ENCODE results near the gene ZRANB3.
A peak's percentile ranks its signal among the peaks of the same experiment; 100 is the strongest.
"Not testable (repeated sequence)": the region's sequence is repeated elsewhere in the genome, so short reads cannot be mapped to it uniquely, and the experiment has no call there.

The ZRANB3 gene

GRCh38 chr2:135530313-135531230, at the start of gene ZRANB3:
ZRANB3 (minus strand) TSS chr2:135531218.
- in situ Hi-C loops (cut with MboI; ENCODE audit: low pct_unique_long_range_greater_than_20kb, low sequenced_read_pairs): no loop called here

DNA sequence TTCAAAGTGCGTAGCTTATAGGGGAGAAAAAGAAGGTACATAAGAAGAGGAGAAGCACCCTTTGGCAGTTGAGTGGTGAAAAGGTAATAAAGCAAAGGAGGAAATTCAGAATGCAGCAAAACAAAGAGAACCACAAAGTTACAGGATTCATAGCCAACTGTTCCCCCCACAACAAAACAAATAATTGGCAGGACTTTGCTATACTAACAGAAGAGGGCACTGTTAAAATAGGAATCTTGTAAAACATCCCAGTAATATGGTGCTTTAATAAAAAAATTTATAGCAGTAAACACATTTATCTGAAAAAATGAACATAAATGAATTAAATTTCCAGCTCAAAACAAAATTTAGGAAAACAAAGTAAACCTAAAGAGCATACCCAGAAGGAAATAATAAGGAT, 42.6 kb upstream of the ZRANB3 start:
- in situ Hi-C loops (cut with MboI; ENCODE audit: low pct_unique_long_range_greater_than_20kb, low sequenced_read_pairs): no loop called here
- no peak for DNase-seq

More at GRCh38 chr2:135530313-135531230, at the start of gene ZRANB3:
- DNase-seq: peak; percentile 99

GRCh38 chr2:135570884-135571283, 39.9 kb upstream of the ZRANB3 start:
- DNase-seq: no peak

GRCh38 chr2:135563793-135564192, 32.8 kb upstream of the ZRANB3 start:
- in situ Hi-C loops (cut with MboI; ENCODE audit: low pct_unique_long_range_greater_than_20kb, low sequenced_read_pairs): no loop called here
- DNase-seq: no peak

More at GRCh38 chr2:135570884-135571283, 39.9 kb upstream of the ZRANB3 start:
- in situ Hi-C loops (cut with MboI; ENCODE audit: low pct_unique_long_range_greater_than_20kb, low sequenced_read_pairs): no loop called here

GRCh38 chr2:135561925-135562324, 30.9 kb upstream of the ZRANB3 start:
- DNase-seq: no peak
- in situ Hi-C loops (cut with MboI; ENCODE audit: low pct_unique_long_range_greater_than_20kb, low sequenced_read_pairs): no loop called here

DNA sequence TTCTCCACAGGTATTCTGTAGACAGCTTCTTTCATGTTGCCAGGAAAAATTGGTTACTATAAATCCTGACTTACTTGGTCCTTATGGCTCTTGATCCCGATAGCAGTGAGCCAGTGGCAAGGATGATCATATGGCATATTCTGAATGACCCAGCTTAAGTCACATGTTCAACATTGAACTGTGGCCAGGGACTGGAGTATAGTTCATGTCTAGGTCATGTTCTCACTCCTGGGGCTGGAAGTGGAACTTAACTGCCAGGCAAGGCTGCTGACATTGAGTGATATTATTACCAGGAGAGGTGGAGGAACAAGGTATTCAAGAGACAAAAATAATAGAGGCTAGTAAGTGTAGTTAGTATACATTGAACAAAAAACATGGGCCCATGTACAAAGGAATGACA, 26.5 kb upstream of the ZRANB3 start:
- in situ Hi-C loops (cut with MboI; ENCODE audit: low pct_unique_long_range_greater_than_20kb, low sequenced_read_pairs): no loop called here
- DNase-seq: no peak

GRCh38 chr2:135555311-135555710, 24.3 kb upstream of the ZRANB3 start:
- in situ Hi-C loops (cut with MboI; ENCODE audit: low pct_unique_long_range_greater_than_20kb, low sequenced_read_pairs): no loop called here

DNA sequence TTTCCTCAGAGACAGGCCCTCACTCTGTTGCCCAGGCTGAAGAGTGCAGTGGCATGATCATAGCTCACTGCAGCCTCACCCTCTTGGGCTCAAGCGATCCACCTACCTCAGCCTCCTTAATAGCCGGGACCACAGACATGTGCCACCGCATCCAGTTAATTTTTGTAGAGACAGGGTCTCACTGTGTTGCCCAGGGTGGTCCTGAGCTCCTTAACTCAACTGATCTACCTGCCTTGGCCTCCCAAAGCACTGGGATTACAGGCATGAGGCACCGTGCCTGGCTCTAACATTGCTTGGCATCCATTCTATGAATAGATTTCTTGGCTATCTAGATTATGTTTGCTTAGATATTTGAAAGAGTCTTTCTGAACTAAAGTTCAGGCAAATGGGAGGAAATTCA, 21.9 kb upstream of the ZRANB3 start:
- no peak for DNase-seq
- in situ Hi-C loops (cut with MboI; ENCODE audit: low pct_unique_long_range_greater_than_20kb, low sequenced_read_pairs): no loop called here

More at GRCh38 chr2:135555311-135555710, 24.3 kb upstream of the ZRANB3 start:
- DNase-seq: no peak

DNA sequence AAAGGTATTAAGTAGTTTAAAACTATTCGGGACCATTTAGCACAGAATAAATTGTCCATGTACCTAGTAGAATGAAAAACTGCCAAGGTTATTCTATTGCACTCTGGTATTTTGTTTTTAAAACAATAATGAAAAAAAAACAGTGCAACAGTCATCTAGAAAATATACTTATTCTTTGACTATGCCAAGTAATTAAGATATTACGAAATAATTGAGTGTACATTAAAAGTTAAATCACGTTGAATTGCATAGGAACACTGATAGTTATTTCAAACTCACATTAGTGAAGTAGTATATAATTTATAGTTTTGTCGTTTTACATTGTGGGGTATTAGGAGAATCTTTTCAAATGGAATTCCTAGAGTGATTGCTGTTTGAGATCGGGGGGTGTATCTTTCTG, 20.3 kb upstream of the ZRANB3 start:
- in situ Hi-C loops (cut with MboI; ENCODE audit: low pct_unique_long_range_greater_than_20kb, low sequenced_read_pairs): no loop called here
- DNase-seq: no peak

DNA sequence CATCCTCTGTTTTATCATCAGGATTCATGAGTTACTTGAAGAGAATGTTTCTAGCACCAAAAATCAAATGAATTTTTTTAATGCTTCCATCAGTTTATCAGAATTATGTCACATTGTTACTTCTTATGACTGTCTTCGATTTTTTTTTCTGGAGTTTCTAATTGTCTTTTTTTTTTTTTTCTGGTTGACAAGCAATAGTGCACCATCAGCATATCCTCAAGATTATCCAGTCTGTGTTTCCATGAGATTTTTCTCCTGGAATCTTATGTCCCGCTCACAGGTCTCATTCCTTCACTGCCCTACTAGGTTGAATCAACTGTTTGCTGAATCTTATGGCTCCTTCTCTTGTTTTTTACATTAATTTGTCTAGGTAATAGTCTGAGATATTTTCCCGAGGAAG, 16.3 kb upstream of the ZRANB3 start:
- DNase-seq: no peak
- in situ Hi-C loops (cut with MboI; ENCODE audit: low pct_unique_long_range_greater_than_20kb, low sequenced_read_pairs): no loop called here

- in situ Hi-C loops (cut with MboI; ENCODE audit: low pct_unique_long_range_greater_than_20kb, low sequenced_read_pairs): no loop called here
- DNase-seq: no peak
These were observed 15.4 kb upstream of the ZRANB3 start for GRCh38 chr2:135546436-135546835.

DNA sequence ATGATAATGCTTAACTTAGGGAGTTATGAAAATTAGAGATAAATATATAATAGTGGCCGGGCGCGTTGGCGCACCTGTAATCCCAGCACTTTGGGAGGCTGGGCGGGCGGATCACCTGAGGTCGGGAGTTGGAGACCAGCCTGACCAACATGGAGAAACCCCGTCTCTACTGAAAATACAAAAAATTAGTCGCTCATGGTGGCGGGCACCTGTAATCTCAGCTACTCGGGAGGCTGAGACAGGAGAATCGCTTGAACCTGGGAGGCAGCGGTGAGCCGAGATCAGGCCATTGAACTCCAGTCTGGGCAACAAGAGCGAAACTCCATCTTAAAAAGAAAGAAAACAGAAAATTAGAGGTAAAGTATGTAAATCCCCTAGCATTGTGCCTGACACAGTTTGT, 2.5 kb upstream of the ZRANB3 start:
- in situ Hi-C loops (cut with MboI; ENCODE audit: low pct_unique_long_range_greater_than_20kb, low sequenced_read_pairs); DNase-seq: not testable (repeated sequence)

DNA sequence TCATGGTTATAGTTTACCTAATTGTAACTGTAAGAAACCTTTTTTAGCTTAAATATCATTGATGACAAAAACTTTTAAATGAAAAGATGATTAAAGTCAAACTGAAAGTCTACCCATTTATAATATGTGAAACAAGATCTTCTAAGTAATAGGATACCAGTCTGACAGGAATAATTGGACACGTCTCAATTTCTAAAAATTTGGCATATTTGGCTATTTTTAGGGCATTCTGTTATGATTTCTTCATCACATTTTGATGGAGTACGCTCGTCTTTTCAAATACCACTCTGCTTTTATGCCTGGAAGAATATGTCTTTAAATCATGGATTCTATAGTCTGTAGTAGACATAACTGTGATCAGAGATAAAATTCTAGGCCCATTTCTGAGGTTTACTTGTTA, 1.6 kb upstream of the ZRANB3 start:
- DNase-seq: no peak
- in situ Hi-C loops (cut with MboI; ENCODE audit: low pct_unique_long_range_greater_than_20kb, low sequenced_read_pairs): no loop called here

DNA sequence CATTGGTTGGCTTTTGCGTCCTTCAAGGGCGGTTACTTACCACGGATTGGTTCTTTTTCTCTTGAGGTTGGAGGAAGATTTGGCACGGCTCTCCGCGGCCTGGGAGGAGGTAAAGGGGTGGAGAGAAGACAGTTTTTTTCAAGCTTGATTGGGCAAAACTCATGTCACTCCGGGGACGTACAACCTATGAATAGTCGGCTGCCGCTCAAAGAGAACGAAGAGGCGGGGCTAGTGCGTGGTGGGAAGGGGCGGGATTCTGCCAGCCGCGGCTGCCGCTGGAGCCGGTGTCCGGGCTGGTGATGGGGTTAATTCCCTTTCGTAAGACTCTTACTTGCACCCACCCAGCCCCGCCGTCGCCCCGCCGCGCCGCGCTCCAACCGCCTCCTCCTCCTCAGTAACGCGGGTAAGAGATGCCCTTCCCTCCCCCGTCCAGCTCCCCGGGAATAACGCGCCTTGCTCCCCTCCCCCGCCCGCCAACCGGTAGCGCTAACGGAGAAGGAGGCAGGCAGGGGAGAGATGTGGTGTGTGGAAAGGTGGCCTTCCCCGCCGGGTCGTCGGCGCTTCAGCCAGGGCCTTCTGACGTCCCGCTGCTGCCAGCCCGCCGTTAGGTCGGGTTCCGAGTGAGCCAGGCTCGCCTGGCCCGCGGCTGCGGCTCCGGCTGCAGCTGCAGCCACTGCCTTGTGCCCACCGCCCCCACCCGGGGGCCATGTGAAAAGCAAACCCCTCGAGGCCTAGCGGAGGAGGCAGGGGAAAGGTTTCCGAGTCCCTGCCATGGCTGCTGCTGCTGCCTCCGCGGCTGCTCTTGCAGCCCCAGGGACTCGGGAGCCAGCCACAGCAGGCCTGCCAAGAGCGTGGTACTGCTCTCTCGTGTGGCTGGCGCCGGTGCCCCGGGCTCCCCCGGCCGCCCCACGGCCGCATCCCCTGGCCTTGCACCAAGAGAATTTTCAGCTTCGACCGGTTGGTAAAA, 496 bp upstream of the ZRANB3 start, which contains the start of gene R3HDM1:
R3HDM1 (plus strand) TSS at position 254 of the 967 bp plus-strand sequence. CDS start 73,362 bp downstream, outside the sequence.
- peak; percentile 100 for DNase-seq
- in situ Hi-C loops (cut with MboI; ENCODE audit: low pct_unique_long_range_greater_than_20kb, low sequenced_read_pairs): no loop called here

DNA sequence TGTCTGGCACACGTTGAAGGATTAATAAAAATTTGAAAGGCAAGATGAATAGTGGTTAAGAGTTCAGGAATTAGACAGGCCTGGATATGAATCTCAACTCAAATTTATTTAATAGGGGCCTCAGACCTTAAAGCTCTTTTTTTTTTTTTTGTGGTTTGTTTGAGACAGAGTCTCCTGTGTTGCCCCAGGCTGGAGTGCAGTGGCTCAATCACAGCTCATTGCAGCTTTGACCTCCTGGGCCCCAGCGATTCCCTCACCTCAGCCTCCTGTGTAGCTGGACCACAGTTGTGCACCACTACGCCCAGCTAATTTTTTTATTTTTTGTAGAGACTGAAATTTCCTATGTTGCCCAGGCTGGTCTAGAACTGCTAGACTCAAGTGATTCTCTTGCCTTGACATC, 3.0 kb downstream of the ZRANB3 start:
- no peak for DNase-seq
- in situ Hi-C loops (cut with MboI; ENCODE audit: low pct_unique_long_range_greater_than_20kb, low sequenced_read_pairs): no loop called here

GRCh38 chr2:135525786-135526185, 5.2 kb downstream of the ZRANB3 start:
- in situ Hi-C loops (cut with MboI; ENCODE audit: low pct_unique_long_range_greater_than_20kb, low sequenced_read_pairs): no loop called here
- DNase-seq: no peak

- no peak for DNase-seq
These were observed 18.9 kb downstream of the ZRANB3 start for GRCh38 chr2:135512099-135512498.

DNA sequence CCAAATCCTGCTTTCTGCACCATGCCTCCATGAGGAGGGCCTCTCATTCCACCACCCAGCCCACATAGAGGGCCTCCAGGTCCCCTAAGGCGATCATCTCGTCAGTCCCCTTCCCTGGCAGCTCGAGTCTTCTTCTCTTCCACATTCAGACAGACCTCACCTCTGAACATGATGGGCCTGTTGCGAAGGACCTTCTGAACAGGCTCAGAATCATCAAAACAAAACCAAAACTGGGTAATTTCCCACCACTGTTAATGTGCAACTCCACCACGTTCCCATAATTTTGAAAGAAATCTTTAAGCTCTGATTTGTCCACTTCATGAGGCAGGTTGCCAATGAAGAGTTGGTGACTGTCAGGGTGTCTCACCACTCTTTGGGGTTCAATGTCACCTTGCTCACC, 20.4 kb downstream of the ZRANB3 start:
- in situ Hi-C loops (cut with MboI; ENCODE audit: low pct_unique_long_range_greater_than_20kb, low sequenced_read_pairs): no loop called here

More at GRCh38 chr2:135512099-135512498, 18.9 kb downstream of the ZRANB3 start:
- in situ Hi-C loops (cut with MboI; ENCODE audit: low pct_unique_long_range_greater_than_20kb, low sequenced_read_pairs): no loop called here

GRCh38 chr2:135504811-135505210, 26.2 kb downstream of the ZRANB3 start:
- in situ Hi-C loops (cut with MboI; ENCODE audit: low pct_unique_long_range_greater_than_20kb, low sequenced_read_pairs): no loop called here
- DNase-seq: no peak

More for the DNA sequence above, 20.4 kb downstream of the ZRANB3 start:
- DNase-seq: no peak

Measured in KBM-7 (cell line).